HepG2 (cell line): ENCODE results near the gene BIRC6. TPM values are rescaled to one million over a fixed set of nuclear protein-coding genes. Genes with fewer than 3 reads are reported as not detected.
A peak's percentile ranks its signal among the peaks of the same experiment; 100 is the strongest.

Experiments used
- BATF2 ChIP-seq: sonication (generic); formaldehyde crosslinking; IDR thresholded peaks from 2 replicates; pipeline ENCODE4 v1.8.0; 2022; ENCODE audit warnings: mild to moderate bottlenecking, missing genetic modification reagents, moderate library complexity
- CAMTA2 ChIP-seq: sonication (generic); formaldehyde crosslinking; IDR thresholded peaks from 2 replicates; pipeline ENCODE4 v1.4.0; 2020; ENCODE audit warnings: mild to moderate bottlenecking, missing genetic modification reagents, borderline replicate concordance
- CREM ChIP-seq, 2 experiments: sonication (generic) in 1 of 2; formaldehyde crosslinking in 1 of 2; IDR thresholded peaks; 2 replicates each; pipeline versions ENCODE4 v1.4.0 to v1.6.1; 2016 to 2020; ENCODE audit warnings: antibody characterized with exemption in 1 of 2, mild to moderate bottlenecking in 1 of 2, missing genetic modification reagents in 1 of 2
- DMTF1 ChIP-seq: sonication (generic); formaldehyde crosslinking; IDR thresholded peaks from 2 replicates; pipeline ENCODE4 v1.4.0; 2020; ENCODE audit warnings: mild to moderate bottlenecking, missing genetic modification reagents
- FOSL2 ChIP-seq: sonication (generic); formaldehyde crosslinking; IDR thresholded peaks from 2 replicates; pipeline ENCODE4 v1.4.0; 2020; ENCODE audit warnings: missing genetic modification reagents
- GLI4 ChIP-seq: sonication (generic); formaldehyde crosslinking; IDR thresholded peaks from 2 replicates; pipeline ENCODE4 v1.5.1; 2020; ENCODE audit warnings: missing genetic modification reagents, mild to moderate bottlenecking, moderate library complexity, borderline replicate concordance
- KLF9 ChIP-seq: IDR thresholded peaks from 2 replicates; pipeline ENCODE4 v1.6.1; 2016; ENCODE audit warnings: low read depth
- MTF2 ChIP-seq: sonication (generic); formaldehyde crosslinking; IDR thresholded peaks from 2 replicates; pipeline ENCODE4 v1.5.0; 2020; ENCODE audit warnings: missing genetic modification reagents, borderline replicate concordance
- NCOA1 ChIP-seq: sonication (generic); formaldehyde crosslinking; IDR thresholded peaks from 2 replicates; pipeline ENCODE4 v1.9.0; 2021; ENCODE audit warnings: missing genetic modification reagents
- PAWR ChIP-seq: sonication (generic); formaldehyde crosslinking; IDR thresholded peaks from 2 replicates; pipeline ENCODE4 v1.4.0; 2020; ENCODE audit warnings: missing genetic modification reagents, mild to moderate bottlenecking, borderline replicate concordance
- PLSCR1 ChIP-seq: sonication (generic); formaldehyde crosslinking; IDR thresholded peaks from 2 replicates; pipeline ENCODE4 v1.5.0; 2020; ENCODE audit warnings: missing genetic modification reagents, mild to moderate bottlenecking, borderline replicate concordance
- RARA ChIP-seq: IDR thresholded peaks from 2 replicates; pipeline ENCODE4 v1.6.1; 2016; ENCODE audit warnings: missing genetic modification reagents, missing compliant biosample characterization
- SIN3A ChIP-seq: IDR thresholded peaks from 2 replicates; pipeline ENCODE4 v1.6.1; 2011; ENCODE audit warnings: low read depth, mild to moderate bottlenecking, control low read depth, low read length, borderline replicate concordance
- SMARCE1 ChIP-seq: fragments of 450-650 bp; IDR thresholded peaks from 2 replicates; pipeline ENCODE4 v1.6.1; 2017; ENCODE audit warnings: borderline replicate concordance
- SOX13 ChIP-seq, 3 experiments: fragments of 450-650 bp in 1 of 3; sonication (generic) in 1 of 3; formaldehyde crosslinking in 1 of 3; IDR thresholded peaks in 2 of 3; conservative IDR thresholded peaks in 1 of 3; 2 replicates each; pipeline versions ENCODE4 v1.5.0 to v1.6.1; 2016 to 2020; ENCODE audit warnings: antibody characterized with exemption in 1 of 3, mild to moderate bottlenecking in 1 of 3, missing compliant biosample characterization in 1 of 3, missing genetic modification reagents in 1 of 3, moderate library complexity in 1 of 3
- TBP ChIP-seq: sonication (generic); formaldehyde crosslinking; IDR thresholded peaks from 2 replicates; pipeline ENCODE4 v1.5.0; 2020; ENCODE audit warnings: missing genetic modification reagents
- ZBTB25 ChIP-seq: IDR thresholded peaks from 2 replicates; pipeline ENCODE4 v1.6.1; 2018; ENCODE audit warnings: missing genetic modification reagents
- ZMAT3 ChIP-seq: sonication (generic); formaldehyde crosslinking; conservative IDR thresholded peaks from 2 replicates; pipeline ENCODE4 v1.7.0; 2021; ENCODE audit warnings: missing genetic modification reagents
- ZNF354B ChIP-seq: sonication (generic); formaldehyde crosslinking; IDR thresholded peaks from 2 replicates; pipeline ENCODE4 v1.8.0; 2022; ENCODE audit warnings: mild to moderate bottlenecking, missing genetic modification reagents
- ZNF510 ChIP-seq: sonication (generic); formaldehyde crosslinking; IDR thresholded peaks from 2 replicates; pipeline ENCODE4 v1.4.0; 2020; ENCODE audit warnings: low read depth, mild to moderate bottlenecking, missing genetic modification reagents
- ZNF512B ChIP-seq: sonication (generic); formaldehyde crosslinking; IDR thresholded peaks from 2 replicates; pipeline ENCODE4 v1.5.1; 2020; ENCODE audit warnings: missing genetic modification reagents, mild to moderate bottlenecking, borderline replicate concordance
- ZNF746 ChIP-seq: sonication (generic); formaldehyde crosslinking; IDR thresholded peaks from 2 replicates; pipeline ENCODE4 v1.8.0; 2022; ENCODE audit warnings: mild to moderate bottlenecking, missing genetic modification reagents
- ZNF776 ChIP-seq: sonication (generic); formaldehyde crosslinking; IDR thresholded peaks from 2 replicates; pipeline ENCODE4 v1.4.0; 2020; ENCODE audit warnings: mild to moderate bottlenecking, missing genetic modification reagents
- polyA plus RNA-seq, 8 experiments: library from polyadenylated mRNA; depleted of rRNA in 3 of 8; stranded (reverse) in 7 of 8; unstranded in 1 of 8; fragments of >200 nt; fragmentation: Illumina TruSeq in 4 of 8; extraction: Trizol in 4 of 8; gene quantifications; 2 replicates each; pipeline versions ENCODE4 v1.2.1 to v1.2.3, GENCODE V29; 2011 to 2016; ENCODE audit warnings: low read depth in 4 of 8, missing spikeins in 1 of 8, mixed read lengths in 1 of 8; ENCODE audit not compliant: insufficient read depth in 1 of 8
- total RNA-seq, 5 experiments: library from RNA; depleted of rRNA; stranded (reverse); fragments of >200 nt; fragmentation: Illumina TruSeq; extraction: Trizol; gene quantifications; 2 replicates each; pipeline ENCODE4 v1.2.3, GENCODE V29; 2016; ENCODE audit warnings: low read depth in 1 of 5

The BIRC6 gene
- total and polyA plus RNA-seq, 2 of the 13 experiments (the other 11 are each of a cell fraction or from before 2014, with no cell fraction given): 65.6 to 120 TPM

- TF ChIP-seq ZNF512B (CRISPR knock-in tag) (no peak), KLF9 (peak; percentile 33; the same call in 1 of the 2 replicates), SMARCE1 (no peak), ZMAT3 (CRISPR knock-in tag) (no peak), PAWR (no peak), SIN3A (no peak), FOSL2 (CRISPR knock-in tag) (no peak), ZNF510 (CRISPR knock-in tag) (no peak), MTF2 (CRISPR knock-in tag) (no peak), CREM (IDR thresholded peaks at IDR 0.05) (peak; percentile 43), CREM (CRISPR knock-in tag; IDR thresholded peaks at IDR 0.05) (no peak), PLSCR1 (CRISPR knock-in tag) (no peak), CAMTA2 (CRISPR knock-in tag) (no peak), DMTF1 (CRISPR knock-in tag) (no peak), GLI4 (no peak), ZBTB25 (CRISPR knock-in tag) (no peak), ZNF746 (CRISPR knock-in tag) (no peak), NCOA1 (no peak), ZNF776 (CRISPR knock-in tag) (no peak), SOX13 (IDR thresholded peaks at IDR 0.05) (no peak), SOX13 (CRISPR knock-in tag; conservative IDR thresholded peaks at IDR 0.05 in 1 of 2, IDR thresholded peaks at IDR 0.05 in 1 of 2) (peak in 1 of 2 experiments; percentile 88; a peak in 2 of 4 replicates), BATF2 (no peak), ZNF354B (no peak), RARA (CRISPR knock-in tag) (peak; percentile 18; the same call in 1 of the 2 replicates), TBP (CRISPR knock-in tag) (no peak)
Measured at GRCh38 chr2:32442020-32442467, 85.2 kb downstream of the BIRC6 start (continued).
